GM18861 (cell line): ENCODE data around the gene ZNF185.

ENCODE experiments used
- ATAC-seq: cut with Tn5 transposase; IDR thresholded peaks from one replicate; pipeline ENCODE4 v1.9.1; 2021; ENCODE audit not compliant: unreplicated experiment

The ZNF185 gene

DNA sequence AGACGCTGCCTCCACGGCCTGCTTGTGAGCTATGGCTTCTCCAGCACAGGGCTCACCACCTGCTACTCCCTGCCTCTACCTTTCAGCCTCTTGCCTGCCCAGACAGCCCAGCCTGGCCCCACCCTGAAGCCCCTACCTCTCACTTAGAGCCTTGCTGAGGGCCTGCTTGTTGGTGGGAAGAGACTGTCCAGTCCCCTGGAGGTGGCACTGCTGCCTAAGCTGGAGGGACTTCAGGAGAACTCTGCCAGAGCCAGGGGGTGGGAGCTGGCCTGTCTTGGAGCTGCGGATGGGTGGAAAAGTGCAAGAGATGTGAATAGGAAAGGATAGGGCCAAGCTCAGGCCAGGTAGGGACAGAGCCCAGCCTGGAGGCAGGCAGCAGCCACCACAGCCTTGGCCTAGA is 2.7 kb upstream of the ZNF185 start:
- ATAC-seq: no peak

DNA sequence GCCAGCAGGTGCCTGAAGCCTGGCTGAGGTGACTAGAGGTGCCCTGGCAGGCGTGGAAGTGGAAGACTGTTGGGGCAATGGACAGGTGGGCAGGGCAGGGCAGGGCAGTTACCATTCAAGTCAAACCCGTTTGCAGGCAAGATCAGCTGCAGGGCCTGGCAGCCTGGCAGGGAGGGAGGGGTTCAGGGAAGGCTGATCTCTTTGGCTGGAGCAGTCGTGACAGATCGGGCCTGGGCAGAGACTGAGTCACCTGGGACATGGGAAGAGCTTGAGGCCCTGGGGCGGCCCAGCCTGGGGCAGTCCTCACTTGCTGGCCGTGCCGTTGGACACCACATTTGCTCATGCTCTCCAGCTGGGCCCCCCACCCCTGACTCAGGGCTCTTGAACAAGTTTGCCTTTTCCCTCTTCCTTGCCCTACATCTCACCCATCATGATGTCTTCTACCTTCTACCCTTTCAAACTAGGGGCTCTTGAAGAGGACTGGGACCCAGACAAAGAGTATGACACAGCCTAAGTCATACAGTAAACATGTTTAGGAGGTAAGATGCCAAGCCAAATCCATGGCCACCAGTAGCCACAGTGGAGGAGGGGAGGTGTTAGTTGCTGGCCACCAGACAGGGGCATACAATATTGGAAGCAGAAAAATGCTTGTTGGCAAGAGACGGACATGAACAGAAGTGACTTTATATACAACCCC is 2.0 kb upstream of the ZNF185 start:
- ATAC-seq: no peak

- ATAC-seq: no peak
Measured at GRCh38 chrX:152896450-152896849, 1.4 kb upstream of the ZNF185 start.

DNA sequence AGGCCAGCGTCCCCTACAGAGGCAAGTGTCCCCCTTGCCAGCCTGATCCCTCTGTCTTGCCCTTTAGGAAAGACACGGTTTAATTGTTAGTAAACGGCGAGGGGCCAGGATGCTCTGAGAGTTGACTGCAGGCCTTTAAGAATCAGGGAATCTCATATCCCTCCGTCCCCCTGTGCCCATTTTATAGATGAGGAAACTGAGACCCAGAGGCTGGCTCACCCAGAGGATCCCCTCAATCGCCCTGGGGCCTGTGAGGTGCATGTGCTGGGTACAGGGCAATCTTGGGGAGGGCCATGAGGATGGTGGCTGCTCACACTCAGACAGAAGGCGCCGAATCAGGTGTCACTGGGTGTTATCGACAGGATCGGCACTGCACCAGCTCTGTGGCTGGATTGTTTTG is 575 bp downstream of the ZNF185 start:
- no peak for ATAC-seq

DNA sequence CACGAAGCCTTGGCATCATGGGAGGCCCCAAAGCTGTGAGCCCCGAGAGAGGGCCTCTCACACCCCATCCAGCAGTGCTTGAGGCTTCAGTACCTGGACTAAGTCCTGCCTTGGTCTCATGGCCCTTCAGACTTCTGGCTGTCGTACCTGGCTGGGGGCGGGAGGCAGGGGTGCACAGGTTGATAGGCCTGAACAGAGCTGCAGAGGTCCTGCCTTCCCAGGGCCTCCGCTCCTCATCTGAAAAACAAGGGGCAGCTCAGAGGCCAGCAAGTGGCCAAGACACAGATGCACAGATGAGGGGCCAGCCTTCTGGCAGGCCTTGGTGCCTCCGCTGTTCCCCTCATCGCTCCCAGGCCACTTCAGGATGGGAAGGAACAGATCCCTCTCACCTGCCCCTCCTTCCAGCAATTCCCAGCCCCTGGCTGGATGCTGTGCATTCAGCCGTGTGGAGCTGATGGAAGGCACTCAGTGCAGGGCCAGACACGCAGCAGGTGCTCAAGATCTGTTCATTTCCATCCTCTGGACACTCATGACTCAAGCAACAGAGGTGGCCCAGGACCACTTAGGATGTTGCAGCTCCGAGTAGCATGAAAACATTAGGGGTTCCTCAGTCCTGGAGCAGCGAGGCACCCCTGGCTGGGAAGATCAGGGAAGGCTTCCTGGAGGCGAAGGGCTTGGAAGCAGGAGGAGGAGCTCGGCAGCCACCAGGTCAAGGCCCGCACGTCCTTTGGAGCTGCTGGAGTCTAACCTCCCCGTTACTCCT is 1.4 kb downstream of the ZNF185 start:
- ATAC-seq: no peak

DNA sequence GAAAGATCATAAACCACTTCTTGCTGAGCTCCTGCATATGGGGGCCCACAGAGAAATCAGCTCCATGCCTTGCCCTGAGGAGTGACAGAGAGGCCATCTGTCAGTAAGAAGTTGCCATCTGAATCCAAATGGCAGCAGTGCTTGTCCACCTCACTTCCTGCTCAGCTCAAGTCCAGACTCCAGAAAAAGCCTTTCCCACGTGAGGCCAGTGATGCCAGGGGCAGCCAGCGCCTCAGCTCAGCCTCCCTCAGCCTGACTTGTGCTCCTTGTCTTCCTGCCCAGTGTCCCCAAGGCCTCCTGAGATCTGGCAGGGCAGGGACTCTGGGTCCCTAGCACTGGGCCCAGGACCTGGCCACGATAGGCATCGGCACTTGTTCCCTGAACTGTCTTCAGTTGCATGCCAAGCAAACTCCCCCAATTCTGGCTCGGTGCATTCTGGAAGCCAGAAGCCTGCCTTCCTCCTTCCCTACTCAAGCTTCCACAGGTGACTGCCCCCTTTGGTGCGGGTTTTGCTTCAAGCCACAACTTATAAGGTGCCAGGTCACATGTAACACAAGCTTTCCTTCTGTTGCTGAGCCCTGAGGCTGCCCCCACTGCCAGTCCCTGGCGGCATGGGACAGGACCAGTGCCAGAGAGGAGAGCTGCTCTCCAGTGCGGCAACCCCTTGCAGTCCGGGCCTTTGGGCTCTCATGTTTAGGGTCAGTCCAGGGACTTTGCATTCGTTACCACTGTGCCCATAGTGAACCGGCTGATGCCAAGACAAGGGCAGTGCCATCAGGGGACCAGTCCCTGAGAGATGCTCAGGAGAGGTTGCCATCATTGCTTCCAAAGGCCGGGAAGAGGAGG is 2.2 kb downstream of the ZNF185 start:
- no peak for ATAC-seq

DNA sequence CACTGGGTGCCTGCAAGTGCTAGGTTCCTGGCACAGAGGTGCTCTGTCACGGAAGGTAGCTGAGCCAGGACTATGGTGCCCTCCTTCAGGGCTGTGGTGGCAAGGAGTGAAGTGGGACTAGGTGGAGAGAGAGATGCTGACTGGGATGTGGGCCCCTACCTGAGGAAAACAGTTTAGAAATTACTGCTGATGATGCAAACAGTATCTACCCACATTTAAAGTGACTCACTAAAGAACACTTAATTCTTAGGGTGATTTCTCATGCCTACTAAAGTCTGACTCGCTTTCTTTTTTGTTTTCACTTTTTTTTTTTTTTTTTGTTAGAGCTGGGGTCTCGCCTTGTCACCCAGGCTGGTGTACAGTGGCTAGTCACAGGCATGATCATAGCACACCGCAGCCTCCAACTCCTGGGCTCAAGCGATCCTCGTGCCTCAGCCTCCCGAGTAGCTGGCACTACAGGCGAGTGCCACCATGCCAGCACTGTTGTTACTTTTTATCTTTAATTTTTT is 3.1 kb downstream of the ZNF185 start:
- ATAC-seq: no peak

GRCh38 chrX:152901816-152902501 is 4.1 kb downstream of the ZNF185 start:
- no peak for ATAC-seq

- ATAC-seq: no peak
Measured at GRCh38 chrX:152902502-152902820, 4.6 kb downstream of the ZNF185 start.

GRCh38 chrX:152903589-152903988 is 5.7 kb downstream of the ZNF185 start:
- ATAC-seq: no peak

DNA sequence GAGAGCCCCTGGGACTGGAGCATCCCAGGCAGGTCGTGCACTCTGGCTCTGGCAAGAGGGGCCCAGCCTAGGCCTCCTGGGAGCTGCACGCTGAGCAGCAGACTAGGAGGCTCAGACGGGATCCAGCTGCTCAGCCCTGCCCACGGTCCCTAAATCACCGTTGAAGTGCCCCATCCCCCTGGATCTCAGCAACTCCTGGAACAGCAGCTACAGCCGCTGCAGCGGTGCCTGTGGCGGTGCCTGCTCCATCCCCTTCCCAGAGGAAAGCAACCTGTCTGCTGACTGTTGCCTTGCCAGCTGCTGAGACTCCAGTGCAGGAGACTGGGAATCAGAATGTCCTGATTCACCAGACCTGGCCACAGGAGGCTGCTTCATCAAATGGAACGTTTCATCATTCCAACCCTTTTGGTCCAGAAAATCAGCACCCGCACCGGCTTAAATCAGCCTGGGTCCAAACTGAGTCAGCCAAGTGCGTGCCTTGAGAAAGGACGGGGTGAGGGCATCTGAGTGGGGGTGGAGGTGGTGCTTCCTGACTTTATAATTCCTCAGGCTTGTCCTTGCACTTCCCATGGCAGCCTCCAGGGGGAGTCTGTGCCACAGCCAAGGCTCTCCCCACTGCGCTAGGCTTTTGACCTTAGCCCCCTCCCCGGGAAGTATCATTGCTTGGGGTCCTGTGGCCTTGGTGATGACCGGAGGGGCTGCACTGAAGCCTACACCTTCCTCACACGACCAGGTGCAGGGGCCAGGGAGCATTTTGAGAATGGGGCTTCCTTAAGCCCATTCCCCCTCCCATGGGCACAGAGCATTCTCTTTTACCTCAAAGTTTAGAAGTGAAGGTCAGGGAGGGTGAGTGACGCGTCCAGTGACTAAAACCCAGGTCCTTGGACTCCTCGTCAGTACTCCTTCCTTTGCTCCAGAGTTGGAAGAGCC is 6.5 kb downstream of the ZNF185 start:
- no peak for ATAC-seq

GRCh38 chrX:152905081-152905420 is 7.2 kb downstream of the ZNF185 start:
- ATAC-seq: no peak

- ATAC-seq: no peak
Measured at GRCh38 chrX:152907084-152907651, 9.3 kb downstream of the ZNF185 start.

GRCh38 chrX:152908486-152908885 is 10.6 kb downstream of the ZNF185 start:
- no peak for ATAC-seq

DNA sequence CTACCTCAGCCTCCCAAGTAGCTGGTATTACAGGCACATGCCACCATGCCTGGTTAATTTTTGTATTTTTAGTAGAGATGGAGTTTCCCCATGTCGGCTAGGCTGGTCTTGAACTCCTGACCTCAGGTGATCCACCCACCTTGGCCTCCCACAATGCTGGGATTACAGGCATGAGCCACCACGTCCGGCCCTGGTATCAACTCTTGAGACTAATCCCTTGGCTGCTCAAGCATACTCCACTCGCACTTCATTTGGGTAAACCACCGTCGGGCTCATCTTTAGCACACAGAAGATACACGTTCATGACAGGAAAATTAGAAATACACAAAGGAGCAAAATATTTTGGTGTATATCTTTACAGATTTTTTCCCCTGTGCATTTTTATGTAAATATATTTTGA is 12.2 kb downstream of the ZNF185 start:
- peak; percentile 70 for ATAC-seq

DNA sequence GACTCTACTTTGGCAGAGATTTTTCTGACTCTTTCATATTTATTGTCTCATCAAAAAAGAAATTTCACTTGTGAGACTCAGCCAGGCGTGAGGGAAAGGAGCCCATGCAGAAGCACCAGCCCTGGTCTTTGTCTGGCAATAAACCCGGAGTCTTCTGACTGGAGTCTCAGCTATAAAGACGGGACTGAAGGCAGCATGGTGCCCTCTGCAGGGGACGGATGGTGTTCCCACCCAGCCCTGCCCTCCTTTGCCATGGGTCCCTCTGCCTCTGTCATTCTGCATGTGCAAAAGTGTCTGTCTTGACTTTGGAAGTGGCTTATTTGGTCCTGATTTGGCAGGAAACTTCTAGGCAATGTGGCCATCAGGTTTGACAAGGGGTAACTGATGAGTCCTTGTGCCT is 14.2 kb downstream of the ZNF185 start:
- no peak for ATAC-seq

DNA sequence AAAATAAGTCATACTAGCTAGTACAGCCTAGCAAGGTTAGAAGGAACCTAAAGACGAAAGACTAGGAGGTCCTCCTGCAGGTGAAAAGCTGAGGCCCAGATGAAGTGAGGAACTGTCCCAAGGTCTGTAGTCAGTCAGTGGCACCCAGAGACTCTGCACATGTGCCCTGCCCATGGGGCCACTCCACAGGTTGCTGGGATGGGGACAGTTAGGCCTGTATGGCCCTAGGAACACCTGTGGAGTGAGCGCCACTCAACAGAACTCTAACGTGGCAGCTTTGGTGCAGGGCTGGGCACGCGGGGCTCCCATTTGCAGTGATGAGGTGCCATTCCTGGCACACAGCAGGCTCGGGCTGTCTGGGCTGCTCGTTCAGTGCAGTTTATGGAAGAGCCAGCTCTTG is 14.8 kb downstream of the ZNF185 start:
- ATAC-seq: no peak

DNA sequence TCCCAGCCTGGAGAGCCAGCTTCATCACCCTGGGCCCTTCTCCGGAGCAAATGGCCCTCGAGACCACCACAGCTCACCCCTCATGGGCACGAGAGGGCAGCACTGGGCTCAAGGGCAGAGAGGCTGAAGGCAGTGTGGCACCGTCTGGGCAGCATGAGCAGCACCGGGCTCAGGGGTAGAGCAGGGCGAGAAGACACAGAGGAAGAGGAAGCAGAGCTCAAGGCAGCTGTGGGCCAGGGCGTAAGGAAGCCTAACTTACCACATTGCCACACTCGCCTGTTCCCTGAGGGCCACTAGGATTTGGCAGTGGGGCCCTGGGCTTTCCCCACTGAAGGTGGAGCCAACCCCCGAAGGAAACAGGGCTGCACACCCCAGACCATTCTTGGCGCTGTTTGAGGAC is 15.5 kb downstream of the ZNF185 start:
- ATAC-seq: no peak

DNA sequence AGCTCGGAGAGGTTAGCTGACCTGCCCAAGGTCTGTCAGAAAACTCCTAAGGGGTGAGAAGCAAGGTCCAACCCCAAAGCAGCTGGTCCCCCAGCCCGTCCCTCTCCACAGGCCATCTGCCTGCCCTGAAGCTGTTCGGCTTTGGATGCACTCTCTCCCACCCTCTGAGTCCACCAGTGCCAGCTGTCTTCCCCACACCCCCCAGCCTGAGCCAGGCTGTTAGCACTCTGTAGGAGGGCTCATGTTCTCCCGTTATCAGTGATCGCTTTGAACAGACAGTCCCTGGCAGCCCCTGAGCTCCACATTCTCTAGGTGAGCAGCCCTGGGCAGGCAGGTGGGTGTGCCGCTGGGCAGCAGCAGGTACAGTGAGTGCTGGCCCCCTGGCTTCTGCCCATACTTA is 16.0 kb downstream of the ZNF185 start:
- no peak for ATAC-seq
